MM.1S (cell line): ENCODE results near the gene PUS10.

Source experiments
- EZH2 ChIP-seq: fragments of 300-600 bp; sonication (generic); optimal IDR thresholded peaks from 2 replicates; pipeline ENCODE3; 2017; ENCODE audit warnings: low read depth, mild to moderate bottlenecking, antibody characterized with exemption, low read length, mixed read lengths
- TF ChIP-seq, protein P1 (sequence below): fragments of 300-600 bp; sonication (generic); IDR thresholded peaks from 2 replicates; pipeline ENCODE4 v1.5.1; 2016; ENCODE audit warnings: antibody characterized with exemption, low read length, mixed read lengths

DNA sequence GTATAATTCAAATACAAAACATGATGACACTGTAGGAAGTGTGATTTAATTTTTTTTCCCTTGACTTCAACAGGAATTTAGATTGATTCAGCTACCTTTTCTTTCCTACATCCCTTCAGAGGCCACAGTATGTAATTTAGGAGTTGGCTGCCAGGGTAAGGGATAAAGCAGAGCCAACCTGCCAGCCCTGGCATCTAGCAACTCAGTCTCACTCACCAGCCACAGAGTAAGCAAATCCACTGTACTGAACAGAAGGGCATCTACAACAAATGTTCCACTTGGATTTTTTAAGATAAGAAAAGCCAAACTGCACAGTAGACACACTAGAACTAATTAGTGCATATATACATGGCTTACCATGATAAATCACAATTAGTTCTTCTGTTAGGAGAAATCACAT, 54.9 kb downstream of the PUS10 start:
- no peak for TF ChIP-seq EZH2
- TF ChIP-seq, protein P1, sequence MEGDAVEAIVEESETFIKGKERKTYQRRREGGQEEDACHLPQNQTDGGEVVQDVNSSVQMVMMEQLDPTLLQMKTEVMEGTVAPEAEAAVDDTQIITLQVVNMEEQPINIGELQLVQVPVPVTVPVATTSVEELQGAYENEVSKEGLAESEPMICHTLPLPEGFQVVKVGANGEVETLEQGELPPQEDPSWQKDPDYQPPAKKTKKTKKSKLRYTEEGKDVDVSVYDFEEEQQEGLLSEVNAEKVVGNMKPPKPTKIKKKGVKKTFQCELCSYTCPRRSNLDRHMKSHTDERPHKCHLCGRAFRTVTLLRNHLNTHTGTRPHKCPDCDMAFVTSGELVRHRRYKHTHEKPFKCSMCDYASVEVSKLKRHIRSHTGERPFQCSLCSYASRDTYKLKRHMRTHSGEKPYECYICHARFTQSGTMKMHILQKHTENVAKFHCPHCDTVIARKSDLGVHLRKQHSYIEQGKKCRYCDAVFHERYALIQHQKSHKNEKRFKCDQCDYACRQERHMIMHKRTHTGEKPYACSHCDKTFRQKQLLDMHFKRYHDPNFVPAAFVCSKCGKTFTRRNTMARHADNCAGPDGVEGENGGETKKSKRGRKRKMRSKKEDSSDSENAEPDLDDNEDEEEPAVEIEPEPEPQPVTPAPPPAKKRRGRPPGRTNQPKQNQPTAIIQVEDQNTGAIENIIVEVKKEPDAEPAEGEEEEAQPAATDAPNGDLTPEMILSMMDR: no peak
